Epithelial cell of prostate (primary cell): ENCODE measurements around the gene FAM118A.
"Not testable (repeated sequence)": the region's sequence is repeated elsewhere in the genome, so short reads cannot be mapped to it uniquely, and the experiment has no call there.

Source experiments
- DNase-seq: peaks from one replicate; pipeline ENCODE4 v3.0.0-alpha.2; 2011; ENCODE audit warnings: low read depth, low spot score
- H3K27ac ChIP-seq: fragments of 450-650 bp; 2 replicates; pipeline ENCODE4 v1.5.1; 2017; ENCODE audit warnings: mild to moderate bottlenecking

Gene FAM118A

GRCh38 chr22:45328261-45328660 lies 18.5 kb downstream of the FAM118A start:
- DNase-seq, H3K27ac ChIP-seq: not testable (repeated sequence)

- DNase-seq, result no peak
- H3K27ac ChIP-seq, result no peak overlapping the region
Measured at GRCh38 chr22:45328822-45329529, 19.2 kb downstream of the FAM118A start.

GRCh38 chr22:45329530-45329936 lies 19.8 kb downstream of the FAM118A start:
- no peak for DNase-seq
- H3K27ac ChIP-seq, result no peak overlapping the region

DNA sequence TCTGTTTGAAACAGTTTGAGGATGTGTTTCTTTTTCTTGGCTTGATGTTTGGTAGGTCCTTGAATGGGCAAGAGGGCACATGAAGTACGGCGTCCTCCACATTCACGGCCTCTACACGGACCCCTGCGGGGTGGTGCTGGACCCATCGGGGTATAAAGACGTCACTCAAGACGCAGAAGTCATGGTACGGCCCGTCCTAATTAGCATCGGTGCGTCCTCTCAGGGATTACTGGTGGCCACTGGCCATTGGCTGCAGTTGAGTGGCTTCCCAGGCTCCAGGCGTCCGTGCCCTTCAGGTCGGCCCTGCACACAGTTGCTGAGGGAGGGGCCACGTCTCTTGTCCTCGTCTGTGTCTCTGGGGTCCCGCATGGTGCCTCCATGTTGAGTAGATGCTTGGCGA lies 20.8 kb downstream of the FAM118A start:
- DNase-seq, result no peak
- H3K27ac ChIP-seq, result no peak overlapping the region

- H3K27ac ChIP-seq, result no peak overlapping the region
Measured at GRCh38 chr22:45331486-45331885, 21.8 kb downstream of the FAM118A start.

GRCh38 chr22:45332001-45332400 lies 22.3 kb downstream of the FAM118A start:
- H3K27ac ChIP-seq, result no peak overlapping the region
- no peak for DNase-seq

More at GRCh38 chr22:45331486-45331885, 21.8 kb downstream of the FAM118A start:
- DNase-seq, result no peak

GRCh38 chr22:45334068-45334467 lies 24.3 kb downstream of the FAM118A start:
- peak overlapping the region; percentile 46 for H3K27ac ChIP-seq
- DNase-seq, result peak; percentile 72

DNA sequence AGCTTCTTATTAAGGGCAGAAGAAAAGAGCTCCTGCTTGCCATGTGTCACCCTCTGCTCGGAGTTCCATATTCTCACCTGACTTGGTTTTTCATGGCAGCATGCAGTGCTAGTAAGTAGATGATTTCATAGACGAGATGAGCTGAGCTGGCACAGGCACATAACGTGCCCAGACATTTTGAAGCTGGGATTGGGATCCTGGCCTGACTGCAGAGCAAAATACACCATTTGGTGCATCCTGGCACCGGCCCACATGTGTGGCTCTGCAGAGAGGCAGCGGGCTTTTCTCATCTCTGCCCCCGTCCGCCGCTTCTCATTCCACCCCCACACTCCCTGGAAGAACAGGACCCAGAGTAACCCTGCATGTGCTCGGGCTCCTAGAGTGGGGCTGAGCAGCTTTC lies 24.8 kb downstream of the FAM118A start:
- DNase-seq, result no peak
- peak overlapping the region; percentile 46 for H3K27ac ChIP-seq

DNA sequence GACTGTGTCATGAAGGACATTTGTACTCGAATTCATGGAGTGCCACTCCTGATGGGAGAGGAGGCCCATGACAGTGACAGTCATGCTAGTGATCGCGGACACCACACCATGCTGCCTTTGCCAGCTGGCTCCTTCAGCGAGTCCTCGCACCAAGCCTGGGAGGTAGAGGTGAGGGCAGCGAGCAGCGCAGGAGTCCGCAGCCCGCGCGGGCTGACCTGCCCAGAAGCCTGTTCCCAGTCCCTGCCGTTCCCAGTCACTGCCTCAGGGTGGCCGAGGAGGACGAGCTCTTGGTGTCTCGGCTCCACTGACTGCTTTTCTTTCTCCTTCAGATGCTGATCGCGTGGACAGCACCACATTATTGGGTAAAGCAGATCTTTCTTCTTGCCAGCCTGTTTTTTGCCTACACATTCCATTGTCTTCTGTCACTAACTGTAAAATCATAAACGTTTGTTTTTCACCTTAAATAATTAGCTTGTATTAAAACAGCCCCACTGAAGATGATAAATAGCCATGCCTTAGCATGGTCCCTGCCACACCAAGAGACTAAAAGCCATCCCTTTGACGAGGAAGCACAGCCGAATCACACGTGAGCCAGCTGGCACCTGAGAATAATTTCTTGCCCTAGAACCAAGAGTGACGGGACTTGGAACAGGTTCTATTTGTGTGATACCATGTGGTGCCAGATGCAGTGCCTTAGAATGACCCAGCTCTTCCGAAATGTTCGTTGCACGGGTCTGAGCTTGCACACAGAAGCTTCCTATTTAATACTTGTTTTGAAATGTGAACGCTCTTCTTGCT lies 25.5 kb downstream of the FAM118A start:
- H3K27ac ChIP-seq, result peak overlapping the region; percentile 46
- no peak for DNase-seq

GRCh38 chr22:45335854-45336522 lies 26.3 kb downstream of the FAM118A start:
- no peak for DNase-seq

GRCh38 chr22:45336971-45337431 lies 27.3 kb downstream of the FAM118A start:
- no peak for DNase-seq
- H3K27ac ChIP-seq, result no peak overlapping the region

More at GRCh38 chr22:45335854-45336522, 26.3 kb downstream of the FAM118A start:
- no peak overlapping the region for H3K27ac ChIP-seq

- no peak for DNase-seq
- no peak overlapping the region for H3K27ac ChIP-seq
Measured at GRCh38 chr22:45337536-45337935, 27.8 kb downstream of the FAM118A start.

DNA sequence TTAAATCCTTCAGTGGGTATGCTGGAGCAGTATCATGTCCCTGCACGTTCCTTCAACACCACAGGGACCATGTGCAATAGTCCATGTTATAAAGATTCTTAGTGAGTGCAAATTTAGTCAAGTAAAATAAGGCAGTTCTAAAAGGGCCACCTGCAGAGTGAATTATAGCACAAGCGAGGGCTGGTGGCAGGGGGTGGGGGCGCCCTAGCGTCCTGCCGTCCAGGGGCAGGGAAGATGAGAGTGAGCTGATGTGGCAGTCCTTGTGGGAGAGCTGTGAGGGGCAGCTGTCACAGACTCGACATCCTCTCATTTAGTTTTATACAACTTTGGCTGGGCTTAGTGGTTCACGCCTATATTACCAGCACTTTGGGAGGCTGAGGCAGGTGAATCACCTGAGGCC lies 29.1 kb downstream of the FAM118A start:
- no peak for DNase-seq

DNA sequence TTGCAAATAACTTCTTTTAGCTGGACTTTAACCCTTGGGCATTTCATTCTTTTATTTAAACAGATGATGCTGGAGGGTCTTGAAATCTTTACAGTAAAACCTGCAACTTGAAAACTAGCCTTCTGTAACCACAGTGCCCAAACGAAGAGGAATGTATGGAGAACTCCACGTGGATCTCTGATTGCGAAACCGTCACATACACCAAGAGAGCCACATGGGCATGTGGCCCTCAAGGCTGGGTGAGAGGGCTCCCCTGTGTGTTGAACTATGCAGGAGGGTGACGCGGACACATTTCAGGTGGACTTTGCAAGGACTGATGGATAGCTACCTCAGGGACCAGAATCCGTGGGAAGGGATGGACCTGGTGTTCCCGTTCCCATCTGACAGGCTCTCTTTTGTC lies 30.6 kb downstream of the FAM118A start:
- DNase-seq, result no peak
- H3K27ac ChIP-seq, result no peak overlapping the region

More for the DNA sequence above, 29.1 kb downstream of the FAM118A start:
- H3K27ac ChIP-seq, result no peak overlapping the region

DNA sequence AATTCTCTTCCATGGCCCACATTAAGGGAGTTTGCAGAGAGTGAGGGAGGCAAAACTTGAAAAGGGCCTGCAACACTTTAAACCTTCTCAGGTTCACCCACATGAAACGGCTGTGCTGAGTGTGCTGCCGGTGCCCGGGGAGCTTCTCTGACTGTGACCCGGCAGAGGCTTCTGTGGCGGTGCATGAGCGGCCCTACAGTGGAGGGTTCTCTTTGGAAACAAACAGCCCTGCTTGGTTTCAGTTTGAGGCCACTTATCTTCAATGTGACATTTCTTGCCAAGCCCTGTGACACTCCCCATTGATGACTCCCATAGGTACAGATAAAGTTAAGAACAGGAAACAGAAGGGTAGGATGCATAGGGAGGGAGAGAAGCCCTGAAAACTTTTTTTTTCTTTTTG lies 31.8 kb downstream of the FAM118A start:
- DNase-seq, result no peak
- H3K27ac ChIP-seq, result no peak overlapping the region

DNA sequence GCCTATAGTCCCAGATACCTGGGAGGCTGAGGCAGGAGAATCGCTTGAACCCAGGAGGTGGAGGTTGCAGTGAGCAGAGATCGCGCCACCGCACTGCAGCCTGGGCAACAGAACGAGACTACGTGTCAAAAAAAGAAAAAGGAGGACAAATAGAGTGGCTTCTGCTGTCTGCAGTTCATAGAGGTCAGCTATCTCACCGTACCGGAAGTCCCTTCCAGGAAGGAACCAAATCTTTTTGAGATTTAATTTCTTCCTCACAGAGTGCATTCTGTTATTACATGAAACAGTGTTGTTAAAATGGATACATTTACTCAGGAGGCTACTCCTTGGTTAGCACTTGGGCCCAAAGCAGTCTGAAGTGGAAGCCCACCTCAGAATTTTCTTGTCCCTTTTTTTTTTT lies 33.4 kb downstream of the FAM118A start:
- DNase-seq, result no peak
- H3K27ac ChIP-seq, result no peak overlapping the region

GRCh38 chr22:45344334-45344733 lies 34.6 kb downstream of the FAM118A start:
- no peak for DNase-seq
- no peak overlapping the region for H3K27ac ChIP-seq

- no peak overlapping the region for H3K27ac ChIP-seq
- DNase-seq, result no peak
Measured at GRCh38 chr22:45349916-45350315, 40.2 kb downstream of the FAM118A start.

DNA sequence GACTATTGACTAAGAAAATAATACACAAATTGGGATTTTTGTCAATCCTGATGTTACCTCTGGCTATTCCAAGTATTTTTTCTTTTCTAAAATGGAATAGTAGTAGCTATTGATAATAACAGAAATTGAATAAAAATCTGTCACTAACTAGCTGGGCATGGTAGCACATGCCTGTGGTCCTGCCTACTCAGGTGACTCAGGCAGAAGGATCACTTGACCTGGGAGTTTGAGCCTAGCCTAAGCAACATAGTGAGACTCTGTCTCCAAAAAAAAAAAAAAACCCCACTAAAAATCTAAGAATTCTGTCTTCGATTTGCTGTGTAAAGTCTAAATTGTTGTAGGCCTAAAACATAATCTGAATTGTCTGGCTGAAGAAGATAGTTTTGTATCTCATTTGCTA lies 42.2 kb downstream of the FAM118A start:
- no peak for DNase-seq
- peak overlapping the region; percentile 53 for H3K27ac ChIP-seq

DNA sequence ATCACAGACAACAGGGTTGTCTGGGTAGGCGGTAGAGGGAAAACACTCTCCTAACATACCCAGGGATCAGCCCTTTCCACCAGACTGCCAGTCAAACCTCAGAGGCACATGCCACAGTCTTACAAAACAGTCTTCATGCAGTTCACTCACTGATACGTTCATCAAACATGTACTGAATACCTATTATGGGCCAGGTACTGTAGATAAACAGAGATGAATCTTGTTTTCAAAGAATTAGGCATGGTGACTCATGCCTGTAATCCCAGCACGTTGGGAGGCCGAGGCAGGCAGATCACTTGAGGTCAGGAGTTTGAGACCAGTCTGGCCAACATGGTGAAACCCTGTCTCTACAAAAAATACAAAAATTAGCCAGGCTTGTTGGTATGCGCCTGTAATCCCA lies 43.0 kb downstream of the FAM118A start:
- peak; percentile 77 for DNase-seq
- peak overlapping the region; percentile 53 for H3K27ac ChIP-seq

- DNase-seq, result no peak
- no peak overlapping the region for H3K27ac ChIP-seq
Measured at GRCh38 chr22:45353786-45354185, 44.1 kb downstream of the FAM118A start.
